IMR-90 (cell line): Measurements from ENCODE around the gene NARS2. TPM values are rescaled to one million over a fixed set of nuclear protein-coding genes. Genes with fewer than 3 reads are reported as not detected.

ENCODE experiments used
- ATAC-seq: fragments of 200-7000 bp; cut with Tn5 transposase; 2 replicates; pipeline ENCODE4 v1.9.1; 2020; ENCODE audit warnings: low read depth, mild to moderate bottlenecking, moderate library complexity
- BruUV-seq: library from RNA; stranded (reverse); fragments of 400-500 nt; replicated peaks from 2 replicates; lab custom pipeline; 2021; lab: Mats Ljungman, UMichigan
- CTCF ChIA-PET: fragments of 300-600 bp; formaldehyde crosslinking; extraction: SDS; loops from one replicate; lab custom pipeline; 2021; ENCODE audit warnings: antibody characterized with exemption; lab: Yijun Ruan, JAX
- POLR2A ChIA-PET: fragments of 300-600 bp; sonication (Branson Sonifier 250); formaldehyde crosslinking; loops from one replicate; lab custom pipeline; 2022; ENCODE audit warnings: antibody characterized with exemption; ENCODE audit not compliant: unreplicated experiment; lab: Charles Lee
- DNase-seq: peaks from one replicate; pipeline ENCODE4 v3.0.0; 2013
- H2AFZ ChIP-seq: replicated peaks from 2 replicates; pipeline ENCODE3; 2013; ENCODE audit warnings: low read length, mild to moderate bottlenecking; ENCODE audit not compliant: poor library complexity
- H2AK5ac ChIP-seq: 2 replicates; pipeline ENCODE4 v1.6.1; 2013; ENCODE audit warnings: low read depth, low read length, inconsistent platforms
- H2AK9ac ChIP-seq: replicated peaks from 2 replicates; pipeline ENCODE3; 2013; ENCODE audit warnings: mild to moderate bottlenecking, low read depth, low read length, moderate library complexity; ENCODE audit not compliant: poor library complexity
- H2BK120ac ChIP-seq: 2 replicates; pipeline ENCODE4 v1.6.1; 2013; ENCODE audit warnings: low read depth, low read length, inconsistent platforms
- H2BK15ac ChIP-seq: 3 replicates; pipeline ENCODE4 v1.6.1; 2013; ENCODE audit warnings: low read depth, low read length, inconsistent platforms
- H2BK20ac ChIP-seq: 2 replicates; pipeline ENCODE4 v1.6.1; 2013; ENCODE audit warnings: low read depth, mild to moderate bottlenecking, inconsistent platforms, low read length, moderate library complexity
- H2BK5ac ChIP-seq: 2 replicates; pipeline ENCODE4 v1.6.1; 2013; ENCODE audit warnings: mild to moderate bottlenecking, low read depth, low read length, inconsistent platforms; ENCODE audit not compliant: poor library complexity, severe bottlenecking
- H3K14ac ChIP-seq: replicated peaks from 2 replicates; pipeline ENCODE4 v1.6.1; 2013; ENCODE audit warnings: low read depth, low read length, inconsistent platforms
- H3K18ac ChIP-seq: 2 replicates; pipeline ENCODE4 v1.6.1; 2013; ENCODE audit warnings: low read depth, low read length, control low read depth
- H3K23ac ChIP-seq: 2 replicates; pipeline ENCODE4 v1.6.1; 2013; ENCODE audit warnings: low read depth, low read length, inconsistent platforms
- H3K27ac ChIP-seq: 2 replicates; pipeline ENCODE4 v1.5.1; 2013; ENCODE audit warnings: mild to moderate bottlenecking, control low read depth, low read length; ENCODE audit not compliant: insufficient read depth
- H3K27me3 ChIP-seq: 2 replicates; pipeline ENCODE4 v1.6.1; 2013; ENCODE audit warnings: low read length; ENCODE audit not compliant: control insufficient read depth, insufficient read depth
- H3K36me3 ChIP-seq: 2 replicates; pipeline ENCODE4 v1.6.1; 2013; ENCODE audit warnings: low read length, mixed read lengths; ENCODE audit not compliant: control insufficient read depth, insufficient read depth
- H3K4ac ChIP-seq: 2 replicates; pipeline ENCODE4 v1.6.1; 2013; ENCODE audit warnings: low read depth, low read length, inconsistent platforms
- H3K4me1 ChIP-seq: 2 replicates; pipeline ENCODE4 v1.6.1; 2013; ENCODE audit warnings: low read length, mixed read lengths; ENCODE audit not compliant: control insufficient read depth, insufficient read depth
- H3K4me2 ChIP-seq: 2 replicates; pipeline ENCODE4 v1.6.1; 2013; ENCODE audit warnings: low read depth, mild to moderate bottlenecking, control low read depth, low read length, moderate library complexity
- H3K4me3 ChIP-seq: 2 replicates; pipeline ENCODE4 v1.5.1; 2013; ENCODE audit warnings: low read depth, mild to moderate bottlenecking, control low read depth, low read length, moderate library complexity; ENCODE audit not compliant: insufficient read depth
- H3K56ac ChIP-seq: 2 replicates; pipeline ENCODE4 v1.6.1; 2013; ENCODE audit warnings: low read length, inconsistent platforms; ENCODE audit not compliant: insufficient read depth; ENCODE audit errors: extremely low read depth
- H3K79me1 ChIP-seq, 2 experiments: 2 replicates each; pipeline ENCODE4 v1.6.1; 2013; ENCODE audit warnings: low read length in 2 of 2, inconsistent platforms in 1 of 2, low read depth in 1 of 2
- H3K9ac ChIP-seq: 2 replicates; pipeline ENCODE4 v1.6.1; 2013; ENCODE audit warnings: low read depth, low read length, control low read depth
- H3K9me1 ChIP-seq: 2 replicates; pipeline ENCODE4 v1.6.1; 2013; ENCODE audit warnings: low read length, inconsistent platforms; ENCODE audit not compliant: insufficient read depth
- H3K9me3 ChIP-seq: 2 replicates; pipeline ENCODE4 v1.6.1; 2013; ENCODE audit warnings: low read length; ENCODE audit not compliant: control insufficient read depth, insufficient read depth
- H4K20me1 ChIP-seq: 2 replicates; pipeline ENCODE4 v1.6.1; 2013; ENCODE audit warnings: low read length, inconsistent platforms; ENCODE audit not compliant: insufficient read depth
- H4K5ac ChIP-seq: 2 replicates; pipeline ENCODE4 v1.6.1; 2013; ENCODE audit warnings: mild to moderate bottlenecking, low read depth, low read length, control low read depth
- H4K8ac ChIP-seq, 2 experiments: 2 replicates each; pipeline ENCODE4 v1.6.1; 2013; ENCODE audit warnings: low read depth in 2 of 2, low read length in 2 of 2, control low read depth in 1 of 2, inconsistent platforms in 1 of 2
- H4K91ac ChIP-seq: 2 replicates; pipeline ENCODE4 v1.6.1; 2013; ENCODE audit warnings: low read depth, low read length, inconsistent platforms; ENCODE audit not compliant: insufficient read depth
- BHLHE40 ChIP-seq: fragments of 150-350 bp; IDR thresholded peaks from 2 replicates; pipeline ENCODE4 v1.6.1; 2016; ENCODE audit warnings: mild to moderate bottlenecking, low read depth, low read length
- CEBPB ChIP-seq: IDR thresholded peaks from 2 replicates; pipeline ENCODE4 v1.6.1; 2012; ENCODE audit warnings: low read depth, low read length, improper control_type of control experiment
- CHD1 ChIP-seq: IDR thresholded peaks from 2 replicates; pipeline ENCODE4 v1.6.1; 2012; ENCODE audit warnings: low read depth, low read length, improper control_type of control experiment
- CTCF ChIP-seq: conservative IDR thresholded peaks from 2 replicates; pipeline ENCODE4 v1.5.1; 2012; ENCODE audit warnings: mild to moderate bottlenecking, low read depth, low read length, improper control_type of control experiment
- ELK1 ChIP-seq: fragments of 150-350 bp; IDR thresholded peaks from 2 replicates; pipeline ENCODE4 v1.6.1; 2016; ENCODE audit warnings: low read depth, mild to moderate bottlenecking, low read length, moderate library complexity, borderline replicate concordance
- FOS ChIP-seq: fragments of 150-350 bp; IDR thresholded peaks from 2 replicates; pipeline ENCODE4 v1.6.1; 2016; ENCODE audit warnings: low read depth, low read length
- MAFK ChIP-seq: IDR thresholded peaks from 2 replicates; pipeline ENCODE4 v1.6.1; 2012; ENCODE audit warnings: low read depth, low read length, improper control_type of control experiment
- MAZ ChIP-seq: IDR thresholded peaks from 2 replicates; pipeline ENCODE4 v1.6.1; 2012; ENCODE audit warnings: low read depth, mild to moderate bottlenecking, low read length, improper control_type of control experiment, moderate library complexity, borderline replicate concordance
- MXI1 ChIP-seq: IDR thresholded peaks from 2 replicates; pipeline ENCODE4 v1.6.1; 2012; ENCODE audit warnings: low read depth, mild to moderate bottlenecking, low read length, moderate library complexity, borderline replicate concordance
- NFE2L2 ChIP-seq: fragments of 150-350 bp; IDR thresholded peaks from 2 replicates; pipeline ENCODE4 v1.6.1; 2016; ENCODE audit warnings: low read depth, mild to moderate bottlenecking, low read length
- POLR2A ChIP-seq: IDR thresholded peaks from 2 replicates; pipeline ENCODE4 v1.6.1; 2012; ENCODE audit warnings: mild to moderate bottlenecking, low read depth, low read length
- RAD21 ChIP-seq: IDR thresholded peaks from 2 replicates; pipeline ENCODE4 v1.6.1; 2012; ENCODE audit warnings: low read length, improper control_type of control experiment
- RCOR1 ChIP-seq: IDR thresholded peaks from 2 replicates; pipeline ENCODE4 v1.6.1; 2012; ENCODE audit warnings: mild to moderate bottlenecking, low read length, improper control_type of control experiment; ENCODE audit not compliant: insufficient replicate concordance
- RFX5 ChIP-seq: IDR thresholded peaks from 2 replicates; pipeline ENCODE4 v1.8.0; 2012; ENCODE audit warnings: low read depth, mild to moderate bottlenecking, low read length, moderate library complexity
- SMC3 ChIP-seq: fragments of 150-350 bp; IDR thresholded peaks from 2 replicates; pipeline ENCODE4 v1.6.1; 2016; ENCODE audit warnings: low read depth, mild to moderate bottlenecking, antibody characterized with exemption, low read length, moderate library complexity
- USF2 ChIP-seq: fragments of 150-350 bp; IDR thresholded peaks from 2 replicates; pipeline ENCODE4 v1.6.1; 2017; ENCODE audit warnings: mild to moderate bottlenecking, antibody characterized with exemption, low read length, low read depth
- WGBS, 2 experiments: methylation state at CpG; one replicate each; pipeline versions ENCODE4 v1.1.5 to v1.1.7; 2013; ENCODE audit warnings: missing lambda C conversion rate in 2 of 2; ENCODE audit not compliant: insufficient read length in 1 of 2; ENCODE audit errors: extremely low coverage in 2 of 2; 5-methylcytosine and 5-hydroxymethylcytosine counted together
- dilution Hi-C: fragments of 300-500 bp; cut with HindIII; formaldehyde crosslinking; loops from one replicate; pipeline ENCODE4 v1.14.3; 2018; ENCODE audit warnings: low sequenced_read_pairs; ENCODE audit not compliant: unreplicated experiment
- in situ Hi-C: fragments of 300-500 bp; cut with MboI; formaldehyde crosslinking; loops from 3 replicates; pipeline ENCODE4 v1.14.3; 2019; ENCODE audit warnings: low sequenced_read_pairs, inconsistent platforms, mixed read lengths
- intact Hi-C: fragments of 100-400 bp; cut with micrococcal nuclease; formaldehyde crosslinking; loops from 2 replicates; pipeline ENCODE4 v1.10.0; 2022
- polyA plus RNA-seq, 3 experiments: library from polyadenylated mRNA; depleted of rRNA; stranded (reverse); fragments of >200 nt; gene quantifications; 2 replicates each; pipeline ENCODE4 v1.2.3, GENCODE V29; 2012; ENCODE audit warnings: low replicate concordance in 1 of 3
- total RNA-seq: library from RNA; depleted of rRNA; stranded (reverse); fragments of >200 nt; gene quantifications from 2 replicates; pipeline ENCODE4 v1.2.3, GENCODE V29; 2012

Gene NARS2
- total and polyA plus RNA-seq, 2 of the 4 experiments (the other 2 are of a cell fraction) = 8.0 to 15.8 TPM

GRCh38 chr11:78575478-78575877 lies 814 bp upstream of the NARS2 start:
- Histone ChIP-seq H3K4me1 (no peaks in the 10 kb centered on the region), H2BK20ac (no peak overlapping the region), H2BK120ac (no peak overlapping the region), H3K9me1 (0 out of 2 replicates have a peak, but pooled peaks cover 4% of the 10 kb centered on the region), H3K18ac (no peak overlapping the region), H2AK5ac (no peak overlapping the region), H4K20me1 (no peaks in the 10 kb centered on the region), H2BK15ac (no peak overlapping the region), H3K56ac (no peak overlapping the region), H3K4ac (peak overlapping the region; percentile 87; the same call in 1 of the 2 replicates), H3K9ac (peak overlapping the region; percentile 85; the same call in 1 of the 2 replicates), H4K91ac (no peak overlapping the region), H3K4me2 (peak overlapping the region; percentile 94), H2AFZ (peak overlapping the region; percentile 98), H3K14ac (peak overlapping the region; percentile 94; the same call in 1 of the 2 replicates), H3K36me3 (peaks cover under 1% of the 10 kb centered on the region; the same call in 1 of the 2 replicates), H3K4me3 (peak overlapping the region; percentile 80), H3K9me3 (no peaks in the 10 kb centered on the region), H3K27ac (no peak overlapping the region), H4K5ac (peak overlapping the region; percentile 67), H3K79me1 (peaks cover 14 to 21% of the 10 kb centered on the region in 2 experiments), H4K8ac (peak overlapping the region; percentile 28 to 97; a peak in 2 of 4 replicates), H3K27me3 (no peaks in the 10 kb centered on the region), H2AK9ac (no peak overlapping the region), H3K23ac (peak overlapping the region; percentile 76; the same call in 1 of the 2 replicates), H2BK5ac (no peak overlapping the region)
- WGBS, 2 experiments = 100% methylated on average over 1 of the region's 10 CpGs; no CpG with 5 or more reads in 1 of the 2 experiments
- in situ Hi-C loops (no loop called here), dilution Hi-C loops (no loop called here), intact Hi-C loops (no loop called here)
- CTCF ChIA-PET = interaction anchor here (0.5 to 0.8 kb wide), 2 partner anchors 11 to 13 kb away, joined by 3 read pairs; no protein-coding TSS in a partner anchor
- POLR2A ChIA-PET = interaction anchor here (1.6 kb wide), 1 partner anchor 21 kb away, joined by 4 read pairs; no protein-coding TSS in a partner anchor
- ATAC-seq (no peak), DNase-seq (no peak)
- TF ChIP-seq RFX5 = no peak
- no peak for TF ChIP-seq MAFK
- TF ChIP-seq BHLHE40 = no peak
- TF ChIP-seq RAD21 = no peak
- no peak for TF ChIP-seq CEBPB
- no peak for TF ChIP-seq USF2
- no peak for TF ChIP-seq SMC3
- no peak for TF ChIP-seq NFE2L2
- TF ChIP-seq MXI1 = no peak
- no peak for TF ChIP-seq MAZ
- no peak for TF ChIP-seq FOS
- TF ChIP-seq CTCF = no peak
- TF ChIP-seq CHD1 = no peak
- TF ChIP-seq RCOR1 = no peak
- TF ChIP-seq ELK1 = no peak
- TF ChIP-seq POLR2A = no peak
- no TSS peak for BruUV-seq
